IPS-18a (cell line): ENCODE measurements around the gene CREBL2.

Source experiments
- H3K27ac ChIP-seq: one replicate; pipeline ENCODE4 v1.5.1; 2013; ENCODE audit warnings: low read length
- H3K27me3 ChIP-seq: one replicate; pipeline ENCODE4 v1.6.1; 2013; ENCODE audit warnings: mild to moderate bottlenecking, low read length; ENCODE audit not compliant: control insufficient read depth, insufficient read depth
- H3K36me3 ChIP-seq: one replicate; pipeline ENCODE4 v1.6.1; 2013; ENCODE audit warnings: low read depth, low read length; ENCODE audit not compliant: control insufficient read depth
- H3K4me1 ChIP-seq: one replicate; pipeline ENCODE4 v1.6.1; 2013; ENCODE audit warnings: low read depth, low read length; ENCODE audit not compliant: control insufficient read depth
- H3K4me3 ChIP-seq: one replicate; pipeline ENCODE4 v1.5.1; 2013; ENCODE audit warnings: low read length
- H3K9ac ChIP-seq: one replicate; pipeline ENCODE4 v1.6.1; 2013; ENCODE audit warnings: mild to moderate bottlenecking, low read length, moderate library complexity
- H3K9me3 ChIP-seq: one replicate; pipeline ENCODE4 v1.6.1; 2013; ENCODE audit warnings: low read depth, low read length; ENCODE audit not compliant: control insufficient read depth

The CREBL2 gene

GRCh38 chr12:12663644-12664294 is 52.1 kb downstream of the CREBL2 start:
- Histone ChIP-seq H3K4me1 (peaks cover 38% of the 10 kb centered on the region), H3K9me3 (no peaks in the 10 kb centered on the region), H3K27me3 (no peaks in the 10 kb centered on the region), H3K36me3 (peaks cover 4% of the 10 kb centered on the region), H3K4me3 (no peak overlapping the region), H3K9ac (no peak overlapping the region), H3K27ac (no peak overlapping the region)

GRCh38 chr12:12665194-12665593 is 53.5 kb downstream of the CREBL2 start:
- Histone ChIP-seq H3K27me3 (no peaks in the 10 kb centered on the region), H3K9me3 (no peaks in the 10 kb centered on the region), H3K36me3 (peaks cover 4% of the 10 kb centered on the region), H3K27ac (no peak overlapping the region), H3K4me3 (no peak overlapping the region), H3K9ac (no peak overlapping the region), H3K4me1 (peaks cover 33% of the 10 kb centered on the region)

- Histone ChIP-seq H3K9me3 (no peaks in the 10 kb centered on the region), H3K4me1 (peaks cover 14% of the 10 kb centered on the region), H3K27me3 (no peaks in the 10 kb centered on the region), H3K4me3 (no peak overlapping the region), H3K9ac (no peak overlapping the region), H3K36me3 (no peaks in the 10 kb centered on the region), H3K27ac (no peak overlapping the region)
Observed at GRCh38 chr12:12668005-12668404, 56.3 kb downstream of the CREBL2 start.

GRCh38 chr12:12669020-12669419 is 57.3 kb downstream of the CREBL2 start:
- Histone ChIP-seq H3K36me3 (no peaks in the 10 kb centered on the region), H3K4me1 (peaks cover 14% of the 10 kb centered on the region), H3K9me3 (no peaks in the 10 kb centered on the region), H3K9ac (no peak overlapping the region), H3K27ac (no peak overlapping the region), H3K4me3 (no peak overlapping the region), H3K27me3 (peaks cover 7% of the 10 kb centered on the region)

GRCh38 chr12:12671850-12672660 is 60.4 kb downstream of the CREBL2 start:
- H3K36me3 ChIP-seq: no peaks in the 10 kb centered on the region
- no peak overlapping the region for H3K9ac ChIP-seq
- no peak overlapping the region for H3K27ac ChIP-seq
- H3K27me3 ChIP-seq: peaks cover 36% of the 10 kb centered on the region
- no peak overlapping the region for H3K4me3 ChIP-seq
- H3K9me3 ChIP-seq: no peaks in the 10 kb centered on the region
- peaks cover 12% of the 10 kb centered on the region for H3K4me1 ChIP-seq

GRCh38 chr12:12673296-12673695 is 61.6 kb downstream of the CREBL2 start:
- Histone ChIP-seq H3K36me3 (no peaks in the 10 kb centered on the region), H3K27ac (no peak overlapping the region), H3K9ac (no peak overlapping the region), H3K9me3 (no peaks in the 10 kb centered on the region), H3K4me3 (no peak overlapping the region), H3K4me1 (peaks cover 15% of the 10 kb centered on the region), H3K27me3 (peaks cover 48% of the 10 kb centered on the region)

- Histone ChIP-seq H3K27me3 (peaks cover 61% of the 10 kb centered on the region), H3K27ac (no peak overlapping the region), H3K9ac (no peak overlapping the region), H3K4me3 (peak overlapping the region; percentile 26), H3K36me3 (no peaks in the 10 kb centered on the region), H3K9me3 (no peaks in the 10 kb centered on the region), H3K4me1 (peaks cover 15% of the 10 kb centered on the region)
Observed at GRCh38 chr12:12676605-12677004, 64.9 kb downstream of the CREBL2 start.

GRCh38 chr12:12681061-12681765 is 69.5 kb downstream of the CREBL2 start:
- no peaks in the 10 kb centered on the region for H3K36me3 ChIP-seq

GRCh38 chr12:12682284-12682683 is 70.6 kb downstream of the CREBL2 start:
- no peaks in the 10 kb centered on the region for H3K9me3 ChIP-seq
- peaks cover 23% of the 10 kb centered on the region for H3K27me3 ChIP-seq
- no peak overlapping the region for H3K4me3 ChIP-seq
- no peak overlapping the region for H3K27ac ChIP-seq
- H3K36me3 ChIP-seq: no peaks in the 10 kb centered on the region
- H3K9ac ChIP-seq: no peak overlapping the region
- peaks cover 18% of the 10 kb centered on the region for H3K4me1 ChIP-seq

More at GRCh38 chr12:12681061-12681765, 69.5 kb downstream of the CREBL2 start:
- no peaks in the 10 kb centered on the region for H3K9me3 ChIP-seq
- no peak overlapping the region for H3K4me3 ChIP-seq
- no peak overlapping the region for H3K27ac ChIP-seq
- peaks cover 29% of the 10 kb centered on the region for H3K4me1 ChIP-seq
- H3K27me3 ChIP-seq: peaks cover 32% of the 10 kb centered on the region
- H3K9ac ChIP-seq: no peak overlapping the region

GRCh38 chr12:12683136-12683697 is 71.5 kb downstream of the CREBL2 start:
- Histone ChIP-seq H3K36me3 (no peaks in the 10 kb centered on the region), H3K9me3 (no peaks in the 10 kb centered on the region), H3K4me3 (peak overlapping the region; percentile 72), H3K27me3 (peaks cover 14% of the 10 kb centered on the region), H3K9ac (peak overlapping the region; percentile 80), H3K27ac (no peak overlapping the region), H3K4me1 (peaks cover 17% of the 10 kb centered on the region)

GRCh38 chr12:12683725-12684124 is 72.0 kb downstream of the CREBL2 start:
- Histone ChIP-seq H3K27me3 (peaks cover 9% of the 10 kb centered on the region), H3K9ac (peak overlapping the region; percentile 80), H3K4me3 (peak overlapping the region; percentile 72), H3K36me3 (no peaks in the 10 kb centered on the region), H3K9me3 (no peaks in the 10 kb centered on the region), H3K4me1 (peaks cover 17% of the 10 kb centered on the region), H3K27ac (peak overlapping the region; percentile 28)
